ENCODE results near the gene C2orf68. TPM values are rescaled to one million over a fixed set of nuclear protein-coding genes. Genes with fewer than 3 reads are reported as not detected.

C2orf68 gene
- total and polyA plus RNA-seq, 2 of the 8 experiments (the other 6 are each of a cell fraction or from before 2014, with no cell fraction given): 46.3 to 49.4 TPM

- Histone ChIP-seq H2BK120ac (replicated peaks; ENCODE audit: low read depth, low read length) (no peak overlapping the region), H2BK5ac (ENCODE audit: low read depth, low read length) (no peak overlapping the region), H4K20me1 (replicated peaks in 1 of 2; ENCODE audit: control insufficient read depth in 1 of 2, insufficient read depth in 2 of 2, low read length in 2 of 2) (peaks cover 2% of the 10 kb centered on the region in 2 experiments), H3K18ac (ENCODE audit: extremely low read depth, low read length) (no peak overlapping the region), H2BK12ac (ENCODE audit: low read depth, low read length) (no peak overlapping the region), H3K9me3 (ENCODE audit: insufficient read depth in 2 of 2, low read depth in 1 of 2, low read length in 1 of 2) (no peaks in the 10 kb centered on the region), H4K91ac (replicated peaks; ENCODE audit: insufficient read length, low read length) (no peak overlapping the region), H3K23me2 (ENCODE audit: low read depth, low read length) (peaks cover 2% of the 10 kb centered on the region; the same call in 1 of the 2 replicates), H3K56ac (replicated peaks; ENCODE audit: insufficient read length, low read depth, low read length) (no peak overlapping the region), H3K4me1 (replicated peaks in 1 of 4; ENCODE audit: control insufficient read depth in 3 of 4, insufficient read depth in 4 of 4, low read length in 3 of 4) (peaks cover 2 to 14% (median 7%) of the 10 kb centered on the region in 4 experiments), H3K27ac (ENCODE audit: low read depth, low read length) (no peak overlapping the region), H3K79me1 (ENCODE audit: low read depth, low read length) (no peaks in the 10 kb centered on the region; the same call in 1 of the 2 replicates), H4K5ac (ENCODE audit: insufficient read length, low read depth, low read length) (no peak overlapping the region), H2BK15ac (ENCODE audit: low read length) (no peak overlapping the region), H3K79me2 (ENCODE audit: control insufficient read depth in 1 of 2, insufficient read depth in 2 of 2, low read length in 2 of 2) (no peaks in the 10 kb centered on the region), H3K4ac (replicated peaks; ENCODE audit: insufficient read length, low read depth, low read length) (no peak overlapping the region), H3K9ac (replicated peaks in 1 of 4; ENCODE audit: extremely low read depth in 1 of 4, low read depth in 3 of 4, low read length in 3 of 4) (no peak overlapping the region), H2AFZ (ENCODE audit: low read length) (no peak overlapping the region), H3K14ac (ENCODE audit: insufficient read length) (no peak overlapping the region), H3K36me3 (ENCODE audit: control insufficient read depth in 2 of 4, insufficient read depth in 4 of 4, low read length in 3 of 4) (no peaks in the 10 kb centered on the region), H3K4me2 (ENCODE audit: insufficient read depth in 1 of 2, low read depth in 2 of 2, low read length in 2 of 2) (no peak overlapping the region), H2BK20ac (ENCODE audit: low read length) (no peak overlapping the region), H3K23ac (ENCODE audit: insufficient read length) (no peak overlapping the region), H2AK5ac (ENCODE audit: low read depth, low read length) (no peak overlapping the region), H3K4me3 (ENCODE audit: extremely low read depth in 1 of 4, insufficient read depth in 2 of 4, low read depth in 3 of 4, low read length in 4 of 4) (no peak overlapping the region), H4K8ac (ENCODE audit: extremely low read depth, insufficient read depth, low read length) (no peak overlapping the region), H3K27me3 (replicated peaks in 1 of 4; ENCODE audit: control insufficient read depth in 3 of 4, extremely low read depth in 1 of 4, insufficient read depth in 3 of 4, low read length in 3 of 4) (peaks cover 8 to 20% (median 11%) of the 10 kb centered on the region in 4 experiments)
- ChIA-PET CTCF (ENCODE audit: partially characterized antibody) (interaction anchor here (0.6 to 1.3 kb wide), 5 partner anchors 10 to 185 kb away, joined by 3 to 5 read pairs (median 3); no protein-coding TSS in a partner anchor), POLR2A (ENCODE audit: partially characterized antibody) (interaction anchor here (2.6 to 4.1 kb wide), 2 partner anchors 27 to 37 kb away, joined by 16 to 20 read pairs; partner anchors contain the start of genes MAT2A and TMEM150A)
- TF ChIP-seq KDM4A (IDR thresholded peaks at IDR 0.05; ENCODE audit: low read depth, low read length, severe bottlenecking) (no peak), TBP (IDR thresholded peaks at IDR 0.05; ENCODE audit: low read depth, low read length) (no peak), RNF2 (IDR thresholded peaks at IDR 0.05; ENCODE audit: borderline replicate concordance, low read depth, low read length, missing control alignments, poor library complexity, severe bottlenecking) (no peak), KDM1A (IDR thresholded peaks at IDR 0.05; ENCODE audit: borderline replicate concordance, low read length) (no peak), MAFK (IDR thresholded peaks at IDR 0.05; ENCODE audit: low read depth, low read length) (no peak), SAP30 (IDR thresholded peaks at IDR 0.05; ENCODE audit: insufficient read depth, insufficient replicate concordance, low read length) (no peak), HDAC6 (IDR thresholded peaks at IDR 0.05; ENCODE audit: low read depth, low read length) (no peak), KDM5A (IDR thresholded peaks at IDR 0.05; ENCODE audit: low read length) (no peak), SP4 (IDR thresholded peaks at IDR 0.05; ENCODE audit: low read length) (no peak), HDAC2 (IDR thresholded peaks at IDR 0.05; ENCODE audit: borderline replicate concordance in 1 of 2, low read depth in 2 of 2, low read length in 2 of 2) (no peak), RFX5 (IDR thresholded peaks at IDR 0.05; ENCODE audit: borderline replicate concordance, low read depth, low read length) (no peak)
- no peak for FAIRE-seq
- 90% methylated on average over 8 of the region's 8 CpGs; no CpG with 5 or more reads in 1 of the 2 experiments for WGBS, 2 experiments (ENCODE audit: extremely low coverage in 1 of 2, insufficient coverage in 1 of 2, insufficient read length in 1 of 2, insufficient replicate concordance in 2 of 2, low coverage in 1 of 2, low lambda C conversion rate in 2 of 2, missing lambda C conversion rate in 1 of 2)
- DNase-seq (ENCODE audit: low read depth in 1 of 2, low spot score in 2 of 2): no peak
Measured at GRCh38 chr2:85575739-85576138, 36.1 kb downstream of the C2orf68 start.
